GM12878 (cell line): ENCODE measurements around the gene ANKRD44. TPM values are rescaled to one million over a fixed set of nuclear protein-coding genes. Genes with fewer than 3 reads are reported as not detected.

Source experiments
- CTCF ChIP-seq, 3 experiments: IDR thresholded peaks in 2 of 3; conservative IDR thresholded peaks in 1 of 3; 2 replicates each; pipeline ENCODE4 v1.5.1; 2011; ENCODE audit warnings: low read depth in 3 of 3, low read length in 3 of 3, mild to moderate bottlenecking in 3 of 3, control low read depth in 2 of 3, moderate library complexity in 2 of 3, inconsistent platforms in 1 of 3, mixed read lengths in 1 of 3; ENCODE audit not compliant: control insufficient read depth in 2 of 3, insufficient read depth in 1 of 3; ENCODE audit errors: extremely low read depth in 1 of 3
- ELK1 ChIP-seq: IDR thresholded peaks from 2 replicates; pipeline ENCODE4 v1.6.1; 2012; ENCODE audit warnings: low read depth, low read length, improper control_type of control experiment
- IKZF1 ChIP-seq: fragments of 450-650 bp; conservative IDR thresholded peaks from 2 replicates; pipeline ENCODE4 v1.6.1; 2017; ENCODE audit warnings: antibody characterized with exemption, mild to moderate bottlenecking
- KAT2A ChIP-seq: conservative IDR thresholded peaks from 2 replicates; pipeline ENCODE4 v1.6.1; 2011; ENCODE audit warnings: low read depth, low read length; ENCODE audit not compliant: control insufficient read depth
- KDM1A ChIP-seq: fragments of 200-600 bp; sonication (generic); IDR thresholded peaks from 2 replicates; pipeline ENCODE4 v1.6.1; 2016; ENCODE audit warnings: borderline replicate concordance
- MEF2A ChIP-seq: IDR thresholded peaks from 2 replicates; pipeline ENCODE4 v1.6.1; 2011; ENCODE audit warnings: low read depth, mild to moderate bottlenecking, low read length, moderate library complexity; ENCODE audit not compliant: insufficient read depth
- MEF2B ChIP-seq: fragments of 450-650 bp; IDR thresholded peaks from 2 replicates; pipeline ENCODE4 v1.6.1; 2018; ENCODE audit warnings: mild to moderate bottlenecking, moderate library complexity; ENCODE audit not compliant: partially characterized antibody, poor library complexity, severe bottlenecking
- NFYB ChIP-seq: IDR thresholded peaks from 2 replicates; pipeline ENCODE4 v1.6.1; 2011; ENCODE audit warnings: low read depth, mild to moderate bottlenecking, low read length, improper control_type of control experiment, moderate library complexity; ENCODE audit not compliant: insufficient read depth
- NR2C1 ChIP-seq: fragments of 450-650 bp; IDR thresholded peaks from 2 replicates; pipeline ENCODE4 v1.6.1; 2017; ENCODE audit warnings: antibody characterized with exemption, mild to moderate bottlenecking, moderate library complexity
- PKNOX1 ChIP-seq: fragments of 450-650 bp; IDR thresholded peaks from 2 replicates; pipeline ENCODE4 v1.6.1; 2016; ENCODE audit warnings: mild to moderate bottlenecking
- SIN3A ChIP-seq: IDR thresholded peaks from 2 replicates; pipeline ENCODE4 v1.6.1; 2012; ENCODE audit warnings: low read depth, low read length, improper control_type of control experiment
- SIX5 ChIP-seq: IDR thresholded peaks from 2 replicates; pipeline ENCODE4 v1.6.1; 2011; ENCODE audit warnings: mild to moderate bottlenecking, low read depth, low read length, moderate library complexity; ENCODE audit not compliant: severe bottlenecking
- SMAD5 ChIP-seq: IDR thresholded peaks from 2 replicates; pipeline ENCODE4 v1.6.1; 2016; ENCODE audit warnings: antibody characterized with exemption, low read depth
- SREBF1 ChIP-seq: IDR thresholded peaks from 2 replicates; pipeline ENCODE4 v1.6.1; 2012; ENCODE audit warnings: mild to moderate bottlenecking, low read length
- STAT1 ChIP-seq: fragments of 450-650 bp; conservative IDR thresholded peaks from 2 replicates; pipeline ENCODE4 v1.6.1; 2014; ENCODE audit warnings: antibody characterized with exemption, mild to moderate bottlenecking
- SUPT20H ChIP-seq: IDR thresholded peaks from 2 replicates; pipeline ENCODE4 v1.6.1; 2011; ENCODE audit warnings: low read depth, mild to moderate bottlenecking, low read length, moderate library complexity, borderline replicate concordance; ENCODE audit not compliant: control insufficient read depth
- TCF3 ChIP-seq: IDR thresholded peaks from 2 replicates; pipeline ENCODE4 v1.6.1; 2012; ENCODE audit warnings: low read depth, mild to moderate bottlenecking, low read length, borderline replicate concordance; ENCODE audit not compliant: insufficient read depth
- USF1 ChIP-seq: IDR thresholded peaks from 2 replicates; pipeline ENCODE4 v1.6.1; 2011; ENCODE audit warnings: borderline replicate concordance, low read depth, mild to moderate bottlenecking, moderate library complexity, mixed read lengths, low read length; ENCODE audit not compliant: insufficient read depth; ENCODE audit errors: extremely low read length
- WRNIP1 ChIP-seq: IDR thresholded peaks from 2 replicates; pipeline ENCODE4 v1.6.1; 2011; ENCODE audit warnings: low read depth, low read length, improper control_type of control experiment, borderline replicate concordance
- ZBED1 ChIP-seq: IDR thresholded peaks from 2 replicates; pipeline ENCODE4 v1.6.1; 2016; ENCODE audit warnings: borderline replicate concordance
- ZNF687 ChIP-seq: fragments of 450-650 bp; IDR thresholded peaks from 2 replicates; pipeline ENCODE4 v1.6.1; 2017; ENCODE audit warnings: mild to moderate bottlenecking, moderate library complexity
- polyA plus RNA-seq, 11 experiments: library from polyadenylated mRNA; depleted of rRNA in 4 of 11; unstranded in 6 of 11; stranded (reverse) in 5 of 11; fragments of >200 nt; fragmentation: Nextera tagmentation in 4 of 11; fragmentation: Illumina TruSeq in 1 of 11; extraction: Ambion mirVana in 4 of 11; extraction: Trizol in 1 of 11; gene quantifications; 1 replicate in 1 of 11; 2 replicates in 10 of 11; pipeline versions ENCODE4 v1.2.1 to v1.2.3, GENCODE V29; 2011 to 2016; ENCODE audit warnings: inconsistent platforms in 2 of 11, missing spikeins in 2 of 11, low read depth in 1 of 11
- total RNA-seq, 4 experiments: library from RNA; depleted of rRNA in 3 of 4; stranded (reverse); fragments of >200 nt in 3 of 4; fragmentation: Illumina TruSeq in 1 of 4; extraction: Trizol in 1 of 4; gene quantifications; 2 replicates each; pipeline versions ENCODE4 v1.2.1 to v1.2.3, GENCODE V29; 2013 to 2021

The ANKRD44 gene
- total and polyA plus RNA-seq, 10 of the 15 experiments (the other 5 are each of a cell fraction or from before 2014, with no cell fraction given), result 19.1 to 99.1 (median 59.6) TPM

- TF ChIP-seq KDM1A (no peak), SUPT20H (no peak), MEF2A (peak; percentile 27; the same call in 1 of the 2 replicates), STAT1 (no peak), PKNOX1 (no peak), NR2C1 (no peak), SMAD5 (no peak), IKZF1 (no peak; the same call in 1 of the 2 replicates), ELK1 (no peak), MEF2B (peak; percentile 55), CTCF (IDR thresholded peaks at IDR 0.05 in 2 of 3, conservative IDR thresholded peaks at IDR 0.05 in 1 of 3; ENCODE audit: control insufficient read depth in 2 of 3, extremely low read depth in 1 of 3, insufficient read depth in 1 of 3, low read depth in 3 of 3, low read length in 3 of 3) (no peak), ZBED1 (no peak), USF1 (no peak), SIN3A (no peak), WRNIP1 (0 out of 2 replicates have a peak, but pooled peaks have one; percentile 5), KAT2A (no peak), TCF3 (no peak), ZNF687 (peak; percentile 60), SREBF1 (no peak), SIX5 (no peak), NFYB (no peak)
These were observed 100.7 kb downstream of the ANKRD44 start (continued) for GRCh38 chr2:197209742-197210408.
